Endometrial microvascular endothelial cells (primary cell): ENCODE data around the gene TFF3. TPM values are rescaled to one million over a fixed set of nuclear protein-coding genes. Genes with fewer than 3 reads are reported as not detected.

Experiments used
- in situ Hi-C: cut with HindIII; loops from 2 replicates; pipeline ENCODE4 v1.10.0; 2017; ENCODE audit warnings: low sequenced_read_pairs, low pct_unique_long_range_greater_than_20kb; ENCODE audit errors: inconsistent ontology term
- total RNA-seq: library from RNA; depleted of rRNA; stranded (reverse); fragments of >200 nt; gene quantifications from one replicate; pipeline ENCODE4 v1.2.3, GENCODE V29; 2015; ENCODE audit errors: inconsistent ontology term

Gene TFF3
- total RNA-seq, 1 donor from 2014 or later = not detected

GRCh38 chr21:42330380-42331371, 15.5 kb upstream of the TFF3 start:
- in situ Hi-C loops = no loop called here

- in situ Hi-C loops = no loop called here
Measured at GRCh38 chr21:42324896-42325295, 9.7 kb upstream of the TFF3 start.

GRCh38 chr21:42321845-42322244, 6.6 kb upstream of the TFF3 start:
- in situ Hi-C loops = no loop called here

GRCh38 chr21:42321231-42321630, 6.0 kb upstream of the TFF3 start:
- in situ Hi-C loops = no loop called here

- in situ Hi-C loops = no loop called here
Measured at GRCh38 chr21:42320791-42321190, 5.6 kb upstream of the TFF3 start.

- in situ Hi-C loops = no loop called here
Measured at GRCh38 chr21:42319851-42320572, 4.8 kb upstream of the TFF3 start.

GRCh38 chr21:42319376-42319775, 4.2 kb upstream of the TFF3 start:
- in situ Hi-C loops = no loop called here

GRCh38 chr21:42317826-42318746, 2.9 kb upstream of the TFF3 start:
- in situ Hi-C loops = no loop called here

- in situ Hi-C loops = no loop called here
Measured at GRCh38 chr21:42317341-42317741, 2.1 kb upstream of the TFF3 start.

- in situ Hi-C loops = no loop called here
Measured at GRCh38 chr21:42316891-42317290, 1.7 kb upstream of the TFF3 start.

GRCh38 chr21:42314616-42315295, 453 bp downstream of the TFF3 start:
- in situ Hi-C loops = no loop called here

- in situ Hi-C loops = no loop called here
Measured at GRCh38 chr21:42313501-42313969, 1.7 kb downstream of the TFF3 start.

GRCh38 chr21:42312626-42313104, 2.5 kb downstream of the TFF3 start:
- in situ Hi-C loops = no loop called here

- in situ Hi-C loops = no loop called here
Measured at GRCh38 chr21:42311816-42312625, 3.2 kb downstream of the TFF3 start.

GRCh38 chr21:42311160-42311559, 4.0 kb downstream of the TFF3 start:
- in situ Hi-C loops = no loop called here

- in situ Hi-C loops = no loop called here
Measured at GRCh38 chr21:42310411-42311001, 4.7 kb downstream of the TFF3 start.

- in situ Hi-C loops = no loop called here
Measured at GRCh38 chr21:42309753-42310213, 5.4 kb downstream of the TFF3 start.
